ENCODE measurements around the gene SCCPDH. TPM values are rescaled to one million over a fixed set of nuclear protein-coding genes. Genes with fewer than 3 reads are reported as not detected.
"Not testable (repeated sequence)": the region's sequence is repeated elsewhere in the genome, so short reads cannot be mapped to it uniquely, and the experiment has no call there.

The SCCPDH gene
- total RNA-seq, 1 experiment from 2014 or later: 42.3 TPM

DNA sequence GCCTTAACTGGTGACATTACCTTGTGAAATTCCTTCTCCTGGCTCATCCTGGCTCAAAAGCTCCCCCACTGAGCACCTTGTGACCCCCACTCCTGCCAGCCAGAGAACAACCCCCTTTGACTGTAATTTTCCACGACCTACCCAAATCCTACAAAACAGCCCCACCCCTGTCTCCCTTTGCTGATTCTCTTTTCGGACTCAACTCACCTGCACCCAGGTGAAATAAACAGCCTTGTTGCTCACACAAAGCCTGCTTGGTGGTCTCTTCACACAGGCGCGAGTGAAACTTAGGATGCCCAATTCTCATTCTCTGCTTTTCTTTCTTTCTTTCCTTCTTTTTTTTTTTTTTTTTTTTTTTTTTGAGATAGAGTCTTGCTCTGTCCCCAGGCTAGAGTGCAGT lies 89.1 kb downstream of the SCCPDH start:
- H3K27ac ChIP-seq (ENCODE audit: low read length); H3K9me2 ChIP-seq (replicated peaks; ENCODE audit: insufficient read depth, low read length); H4K20me1 ChIP-seq (ENCODE audit: insufficient read depth, low read depth, low read length): not testable (repeated sequence)

DNA sequence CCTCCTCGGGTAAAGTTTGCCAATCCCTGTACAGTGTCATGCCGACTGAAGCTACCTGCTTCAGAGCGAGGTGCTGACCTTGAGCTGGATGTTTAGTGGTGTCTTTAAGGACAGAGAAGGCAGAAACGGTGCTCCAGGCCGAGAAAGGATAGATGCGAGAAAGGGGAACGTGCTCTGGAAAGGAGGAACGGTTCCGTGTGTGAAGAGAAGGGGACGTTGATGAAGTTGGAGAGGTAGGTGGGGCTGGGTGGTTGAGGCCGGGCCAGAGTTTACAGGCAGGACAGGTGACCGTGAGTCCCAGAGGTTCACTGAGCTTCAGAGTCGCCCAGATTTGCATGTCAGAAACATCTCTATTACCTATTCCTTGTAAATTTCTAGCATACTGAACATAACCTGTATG lies 90.7 kb downstream of the SCCPDH start:
- Histone ChIP-seq H3K79me2 (ENCODE audit: low read length) (no peaks in the 10 kb centered on the region), H3K9ac (ENCODE audit: low read length) (no peak overlapping the region), H4K20me1 (ENCODE audit: insufficient read depth, low read depth, low read length) (no peaks in the 10 kb centered on the region), H3K4me1 (ENCODE audit: low read length) (no peaks in the 10 kb centered on the region), H3K4me2 (ENCODE audit: low read depth, low read length, poor library complexity, severe bottlenecking) (no peak overlapping the region), H2AFZ (ENCODE audit: low read length) (no peak overlapping the region), H3K27ac (ENCODE audit: low read length) (no peak overlapping the region), H3K36me3 (ENCODE audit: insufficient read depth, low read length) (no peaks in the 10 kb centered on the region), H3K27me3 (ENCODE audit: low read length) (no peaks in the 10 kb centered on the region), H3K9me2 (replicated peaks; ENCODE audit: insufficient read depth, low read length) (no peaks in the 10 kb centered on the region), H3K9me3 (ENCODE audit: low read length) (no peaks in the 10 kb centered on the region), H3K4me3 (ENCODE audit: low read length) (no peak overlapping the region)
- DNase-seq: no peak

More for the DNA sequence above, 89.1 kb downstream of the SCCPDH start:
- not testable (repeated sequence) for H3K4me1 ChIP-seq (ENCODE audit: low read length); H3K9ac ChIP-seq (ENCODE audit: low read length); H3K36me3 ChIP-seq (ENCODE audit: insufficient read depth, low read length); DNase-seq; H3K4me2 ChIP-seq (ENCODE audit: low read depth, low read length, poor library complexity, severe bottlenecking); H3K4me3 ChIP-seq (ENCODE audit: low read length); H3K27me3 ChIP-seq (ENCODE audit: low read length); H2AFZ ChIP-seq (ENCODE audit: low read length); H3K9me3 ChIP-seq (ENCODE audit: low read length); H3K79me2 ChIP-seq (ENCODE audit: low read length)

DNA sequence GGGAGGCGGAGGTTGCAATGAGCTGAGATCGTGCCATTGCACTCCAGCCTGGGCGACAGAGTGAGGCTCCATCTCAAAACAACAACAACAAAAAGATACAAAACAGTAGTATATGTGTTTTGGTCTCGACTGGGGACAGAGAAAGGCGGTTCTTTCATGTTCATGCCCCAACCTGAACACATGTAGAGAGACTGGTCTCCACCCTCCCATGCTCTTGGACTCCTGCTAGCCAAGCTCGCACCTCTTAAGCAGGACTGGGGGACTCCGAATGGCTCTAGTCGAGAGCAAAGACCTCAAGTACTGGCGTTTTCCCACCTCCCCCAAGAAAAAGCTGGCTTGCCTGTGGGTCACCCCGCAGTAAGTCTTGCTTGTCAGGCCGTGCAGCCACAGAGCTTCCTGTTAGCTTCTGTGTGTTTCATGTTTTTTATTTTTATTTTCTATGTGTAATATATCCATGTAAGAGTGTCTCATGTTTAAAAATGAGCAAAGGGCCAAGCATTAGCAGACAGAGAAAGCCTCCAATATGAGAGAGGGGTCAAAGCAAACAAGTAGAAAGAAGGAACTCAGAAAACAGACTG lies 91.6 kb downstream of the SCCPDH start:
- no peaks in the 10 kb centered on the region for H3K36me3 ChIP-seq (ENCODE audit: insufficient read depth, low read length)
- no peak overlapping the region for H2AFZ ChIP-seq (ENCODE audit: low read length)
- H3K4me3 ChIP-seq (ENCODE audit: low read length): no peak overlapping the region
- no peaks in the 10 kb centered on the region for H3K9me2 ChIP-seq (replicated peaks; ENCODE audit: insufficient read depth, low read length)
- H3K9me3 ChIP-seq (ENCODE audit: low read length): no peaks in the 10 kb centered on the region
- no peak for DNase-seq
- H3K9ac ChIP-seq (ENCODE audit: low read length): no peak overlapping the region
- no peak overlapping the region for H3K4me2 ChIP-seq (ENCODE audit: low read depth, low read length, poor library complexity, severe bottlenecking)
- H3K79me2 ChIP-seq (ENCODE audit: low read length): no peaks in the 10 kb centered on the region
- H3K4me1 ChIP-seq (ENCODE audit: low read length): no peaks in the 10 kb centered on the region
- no peaks in the 10 kb centered on the region for H3K27me3 ChIP-seq (ENCODE audit: low read length)
- H3K27ac ChIP-seq (ENCODE audit: low read length): no peak overlapping the region
- no peaks in the 10 kb centered on the region for H4K20me1 ChIP-seq (ENCODE audit: insufficient read depth, low read depth, low read length)

Small RNA genes lying within 50 kb of the gene (small RNA-seq; reads per million reads assigned to genes)
- not detected for gene AC113174.1

Other genes with a start within 250 kb of the SCCPDH start
- gene SMYD3, start 217.1 kb upstream of the SCCPDH start, total RNA-seq (2014; rRNA removed; shearing (Covaris generic); ENCODE audit: low replicate concordance): 67.1 and 88.8 TPM in 2 replicates
- gene TFB2M, start 158.1 kb upstream of the SCCPDH start, total RNA-seq (2014; rRNA removed; shearing (Covaris generic); ENCODE audit: low replicate concordance): 20.5 and 27.7 TPM in 2 replicates
- 25.3 and 29.7 TPM in 2 replicates for gene CNST, start 158.0 kb upstream of the SCCPDH start, total RNA-seq (2014; rRNA removed; shearing (Covaris generic); ENCODE audit: low replicate concordance)
- 32.6 and 44.2 TPM in 2 replicates for gene AHCTF1, start 207.5 kb downstream of the SCCPDH start, total RNA-seq (2014; rRNA removed; shearing (Covaris generic); ENCODE audit: low replicate concordance)